Neural crest cell (in vitro differentiated cells): ENCODE measurements around the gene BLOC1S1. TPM values are rescaled to one million over a fixed set of nuclear protein-coding genes. Genes with fewer than 3 reads are reported as not detected.

Source experiments
- DNase-seq: peaks from one replicate; pipeline ENCODE4 v3.0.0; 2021; ENCODE audit warnings: low read depth, mixed read lengths, low spot score
- H3K27ac Mint-ChIP-seq: one replicate; pipeline ENCODE4 v1.8.0; 2021; ENCODE audit warnings: mild to moderate bottlenecking, mixed read lengths; ENCODE audit not compliant: unreplicated experiment
- H3K27me3 Mint-ChIP-seq: 2 replicates; pipeline ENCODE4 v1.8.0; 2021; ENCODE audit warnings: low read depth, mild to moderate bottlenecking, mixed read lengths
- H3K36me3 Mint-ChIP-seq: 2 replicates; pipeline ENCODE4 v1.8.0; 2021; ENCODE audit warnings: low read depth, mild to moderate bottlenecking, mixed read lengths
- H3K4me1 Mint-ChIP-seq: 2 replicates; pipeline ENCODE4 v1.8.0; 2021; ENCODE audit warnings: mixed read lengths
- H3K4me3 Mint-ChIP-seq: one replicate; pipeline ENCODE4 v1.8.0; 2021; ENCODE audit warnings: mild to moderate bottlenecking, mixed read lengths
- H3K9me3 Mint-ChIP-seq: 2 replicates; pipeline ENCODE4 v1.8.0; 2021; ENCODE audit warnings: mixed read lengths
- total RNA-seq: library from RNA; stranded (reverse); gene quantifications from 2 replicates; pipeline ENCODE4 v1.2.1, GENCODE V29; 2021
- TF ChIP-seq, protein P1 (sequence below): fragments of 200-600 bp; sonication (generic); conservative IDR thresholded peaks from 2 replicates; pipeline ENCODE4 v1.5.0; 2021; ENCODE audit warnings: antibody characterized with exemption, mild to moderate bottlenecking

BLOC1S1 gene
- total RNA-seq, 1 donor from 2014 or later: 111 TPM

DNA sequence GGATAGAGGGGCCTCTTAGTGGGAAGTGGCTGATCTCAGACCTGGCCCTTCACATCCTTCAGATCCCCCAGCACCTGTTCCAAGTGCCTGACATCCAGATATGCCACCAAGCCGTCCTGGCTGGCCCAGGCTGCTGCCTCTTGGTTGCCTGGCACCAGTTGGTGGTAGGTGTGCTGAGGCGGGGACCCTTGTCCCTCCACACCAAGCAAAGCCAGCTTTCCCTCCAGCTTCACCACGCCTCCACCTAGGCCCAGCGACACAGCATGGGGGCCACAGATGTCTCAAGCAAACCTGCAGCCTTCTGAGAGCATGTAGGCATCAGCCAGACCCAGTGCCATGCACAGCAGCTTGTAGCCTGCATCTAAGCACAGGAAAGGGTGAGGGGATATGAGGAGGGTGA is 16.4 kb downstream of the BLOC1S1 start:
- TF ChIP-seq, protein P1, sequence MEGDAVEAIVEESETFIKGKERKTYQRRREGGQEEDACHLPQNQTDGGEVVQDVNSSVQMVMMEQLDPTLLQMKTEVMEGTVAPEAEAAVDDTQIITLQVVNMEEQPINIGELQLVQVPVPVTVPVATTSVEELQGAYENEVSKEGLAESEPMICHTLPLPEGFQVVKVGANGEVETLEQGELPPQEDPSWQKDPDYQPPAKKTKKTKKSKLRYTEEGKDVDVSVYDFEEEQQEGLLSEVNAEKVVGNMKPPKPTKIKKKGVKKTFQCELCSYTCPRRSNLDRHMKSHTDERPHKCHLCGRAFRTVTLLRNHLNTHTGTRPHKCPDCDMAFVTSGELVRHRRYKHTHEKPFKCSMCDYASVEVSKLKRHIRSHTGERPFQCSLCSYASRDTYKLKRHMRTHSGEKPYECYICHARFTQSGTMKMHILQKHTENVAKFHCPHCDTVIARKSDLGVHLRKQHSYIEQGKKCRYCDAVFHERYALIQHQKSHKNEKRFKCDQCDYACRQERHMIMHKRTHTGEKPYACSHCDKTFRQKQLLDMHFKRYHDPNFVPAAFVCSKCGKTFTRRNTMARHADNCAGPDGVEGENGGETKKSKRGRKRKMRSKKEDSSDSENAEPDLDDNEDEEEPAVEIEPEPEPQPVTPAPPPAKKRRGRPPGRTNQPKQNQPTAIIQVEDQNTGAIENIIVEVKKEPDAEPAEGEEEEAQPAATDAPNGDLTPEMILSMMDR: no peak
- Mint-ChIP-seq H3K9me3 (no peaks in the 10 kb centered on the region), H3K27ac (no peak overlapping the region), H3K36me3 (no peaks in the 10 kb centered on the region), H3K27me3 (no peaks in the 10 kb centered on the region), H3K4me3 (peak overlapping the region; percentile 41), H3K4me1 (peaks cover 34% of the 10 kb centered on the region)
- no peak for DNase-seq

DNA sequence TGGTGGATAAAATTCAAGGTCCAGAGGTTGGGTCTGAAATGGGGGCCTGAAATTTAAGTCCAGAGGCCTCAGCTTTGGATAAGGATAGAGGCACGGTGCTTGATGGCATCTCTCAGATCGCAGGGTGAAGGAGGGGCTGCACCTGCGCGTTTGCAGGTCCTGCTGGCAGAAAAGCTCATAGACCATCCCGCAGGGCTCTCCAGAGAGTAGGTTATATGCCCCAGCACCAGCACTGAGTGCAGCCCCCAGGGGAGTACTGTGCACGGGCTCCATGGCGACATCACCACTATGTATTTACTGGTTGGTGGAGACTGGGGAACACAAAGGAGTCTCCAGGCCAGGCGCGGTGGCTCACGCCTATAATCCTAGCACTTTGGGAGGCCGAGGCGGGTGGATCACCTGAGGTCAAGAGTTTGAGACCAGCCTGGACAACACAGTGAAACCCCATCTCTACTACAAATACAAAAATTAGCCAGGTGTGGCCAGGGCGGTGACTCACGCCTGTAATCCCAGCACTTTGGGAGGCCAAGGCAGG is 17.2 kb downstream of the BLOC1S1 start:
- Mint-ChIP-seq H3K4me1 (peaks cover 37% of the 10 kb centered on the region), H3K27ac (no peak overlapping the region), H3K4me3 (peak overlapping the region; percentile 27), H3K9me3 (no peaks in the 10 kb centered on the region), H3K27me3 (no peaks in the 10 kb centered on the region), H3K36me3 (no peaks in the 10 kb centered on the region)
- TF ChIP-seq, protein P1: no peak
- DNase-seq: no peak

DNA sequence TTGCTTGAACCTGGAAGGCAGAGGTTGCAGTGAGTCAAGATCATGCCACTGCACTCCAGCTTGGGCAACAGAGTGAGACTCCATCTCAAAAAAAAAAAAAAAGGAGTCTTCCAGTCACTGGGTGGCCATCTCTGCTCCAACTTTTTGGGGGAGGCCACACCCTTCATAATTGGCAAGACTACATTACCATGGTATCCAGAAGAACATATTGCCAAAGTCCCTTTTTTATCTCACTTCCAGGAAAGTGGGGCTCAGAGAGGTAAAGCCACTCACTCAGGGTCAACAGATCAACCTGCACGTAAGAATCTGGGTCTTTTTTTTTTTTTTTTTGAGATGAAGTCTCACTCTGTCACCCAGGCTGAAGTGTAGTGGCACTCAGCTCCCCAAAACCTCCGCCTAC is 18.0 kb downstream of the BLOC1S1 start:
- H3K9me3 Mint-ChIP-seq: no peaks in the 10 kb centered on the region
- no peak for DNase-seq
- H3K4me1 Mint-ChIP-seq: peaks cover 43% of the 10 kb centered on the region
- no peak overlapping the region for H3K4me3 Mint-ChIP-seq
- H3K27me3 Mint-ChIP-seq: no peaks in the 10 kb centered on the region
- H3K36me3 Mint-ChIP-seq: no peaks in the 10 kb centered on the region
- H3K27ac Mint-ChIP-seq: no peak overlapping the region
- TF ChIP-seq, protein P1: no peak

DNA sequence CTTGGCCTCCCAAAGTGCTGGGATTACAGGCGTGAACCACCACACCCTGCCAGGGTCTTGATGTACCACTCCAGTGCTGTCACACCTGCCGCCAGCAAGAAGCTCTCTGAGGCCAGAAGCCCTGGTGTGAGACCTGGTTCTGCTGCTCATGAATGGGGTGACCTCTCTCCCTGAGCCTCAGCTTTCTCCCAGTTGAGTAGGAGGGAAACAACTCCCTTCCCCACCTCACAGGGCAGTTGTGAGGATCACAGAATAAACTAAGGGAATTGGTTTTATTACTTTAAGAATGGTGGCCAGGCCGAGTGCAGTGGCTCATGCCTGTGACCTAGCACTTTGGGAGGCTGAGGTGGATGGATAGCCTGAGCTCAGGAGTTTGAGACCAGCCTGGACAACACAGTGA is 18.7 kb downstream of the BLOC1S1 start:
- Mint-ChIP-seq H3K36me3 (no peaks in the 10 kb centered on the region), H3K27ac (no peak overlapping the region), H3K4me3 (no peak overlapping the region), H3K9me3 (no peaks in the 10 kb centered on the region), H3K27me3 (no peaks in the 10 kb centered on the region), H3K4me1 (peaks cover 43% of the 10 kb centered on the region)
- DNase-seq: no peak
- TF ChIP-seq, protein P1: no peak

DNA sequence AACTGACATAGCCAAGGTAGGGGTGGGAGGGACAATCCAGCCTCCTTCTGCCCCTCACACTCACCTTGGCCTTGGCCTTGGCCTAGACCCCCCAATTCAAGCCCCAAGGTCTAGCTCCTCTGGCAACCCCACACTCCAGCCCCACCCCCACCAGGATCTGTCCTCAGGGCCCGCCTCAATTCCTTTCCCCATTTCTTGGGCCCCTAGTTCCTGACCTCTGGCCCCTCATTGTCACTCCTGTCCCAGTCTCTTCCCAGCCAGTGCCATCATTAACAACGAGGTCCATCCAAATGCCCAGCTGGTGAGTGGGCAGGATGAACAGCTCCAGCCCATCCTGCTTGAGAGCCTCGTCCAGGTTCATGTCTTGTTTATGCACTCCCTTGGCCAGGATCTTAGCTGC is 20.2 kb downstream of the BLOC1S1 start:
- TF ChIP-seq, protein P1: no peak
- Mint-ChIP-seq H3K9me3 (no peaks in the 10 kb centered on the region), H3K4me1 (peaks cover 29% of the 10 kb centered on the region), H3K27me3 (no peaks in the 10 kb centered on the region), H3K36me3 (no peaks in the 10 kb centered on the region), H3K4me3 (peak overlapping the region; percentile 88), H3K27ac (peak overlapping the region; percentile 57)
- no peak for DNase-seq
